Right lobe of liver (tissue), 4 donors: Measurements from ENCODE around the gene ATP10A.

Experiments used
- POLR2A ChIP-seq: fragments of 450-650 bp; IDR thresholded peaks from one replicate; pipeline ENCODE4 v1.6.1; 2017; ENCODE audit warnings: antibody characterized with exemption, mild to moderate bottlenecking
- TF ChIP-seq, protein P1 (sequence below), 4 donors: fragments of 200-600 bp in 3 of 4; fragments of 450-650 bp in 1 of 4; IDR thresholded peaks; one replicate each; pipeline versions ENCODE4 v1.5.1 to v1.8.0; 2016 to 2022; ENCODE audit warnings: antibody characterized with exemption in 4 of 4, mild to moderate bottlenecking in 2 of 4
- donor health status: DM: no; HTN: no; CAD: no.
- donor health status: DM: no; HTN: no; CAD: no.
- donor health status: DM: no; HTN: yes; CAD: no.

DNA sequence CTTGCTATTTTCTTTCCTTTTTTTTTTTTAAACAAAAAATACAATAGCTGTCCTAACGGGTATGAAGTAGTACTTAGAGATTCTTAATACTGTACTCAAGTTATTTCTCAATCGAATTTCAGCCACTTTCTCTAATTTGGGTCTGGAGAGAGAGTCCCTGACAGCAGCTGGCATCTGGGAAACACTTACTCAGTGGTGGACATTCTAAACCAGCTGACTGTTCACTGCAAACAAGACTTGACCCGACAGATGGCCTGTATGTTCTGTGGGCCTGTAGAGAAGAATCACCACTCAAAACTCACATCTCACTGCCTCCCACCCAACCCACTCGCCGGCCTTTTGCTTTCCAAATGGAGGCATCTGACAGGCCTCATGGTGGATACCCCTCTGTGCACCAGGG, 199.6 kb downstream of the ATP10A start:
- TF ChIP-seq, protein P1, sequence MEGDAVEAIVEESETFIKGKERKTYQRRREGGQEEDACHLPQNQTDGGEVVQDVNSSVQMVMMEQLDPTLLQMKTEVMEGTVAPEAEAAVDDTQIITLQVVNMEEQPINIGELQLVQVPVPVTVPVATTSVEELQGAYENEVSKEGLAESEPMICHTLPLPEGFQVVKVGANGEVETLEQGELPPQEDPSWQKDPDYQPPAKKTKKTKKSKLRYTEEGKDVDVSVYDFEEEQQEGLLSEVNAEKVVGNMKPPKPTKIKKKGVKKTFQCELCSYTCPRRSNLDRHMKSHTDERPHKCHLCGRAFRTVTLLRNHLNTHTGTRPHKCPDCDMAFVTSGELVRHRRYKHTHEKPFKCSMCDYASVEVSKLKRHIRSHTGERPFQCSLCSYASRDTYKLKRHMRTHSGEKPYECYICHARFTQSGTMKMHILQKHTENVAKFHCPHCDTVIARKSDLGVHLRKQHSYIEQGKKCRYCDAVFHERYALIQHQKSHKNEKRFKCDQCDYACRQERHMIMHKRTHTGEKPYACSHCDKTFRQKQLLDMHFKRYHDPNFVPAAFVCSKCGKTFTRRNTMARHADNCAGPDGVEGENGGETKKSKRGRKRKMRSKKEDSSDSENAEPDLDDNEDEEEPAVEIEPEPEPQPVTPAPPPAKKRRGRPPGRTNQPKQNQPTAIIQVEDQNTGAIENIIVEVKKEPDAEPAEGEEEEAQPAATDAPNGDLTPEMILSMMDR (IDR thresholded peaks at IDR 0.05): no peak
- no peak for TF ChIP-seq POLR2A
